Fibroblast of lung (primary cell): ENCODE measurements around the gene DPP10.

ENCODE experiments used
- EZH2 ChIP-seq: IDR thresholded peaks from 2 replicates; pipeline ENCODE4 v1.5.1; 2012; ENCODE audit warnings: low read length, control low read depth, mild to moderate bottlenecking; ENCODE audit errors: missing control alignments
- TF ChIP-seq, protein P1 (sequence below), 2 donors: IDR thresholded peaks in 1 of 2; conservative IDR thresholded peaks in 1 of 2; 1 replicate in 1 of 2; 2 replicates in 1 of 2; pipeline ENCODE4 v1.5.1; 2011 to 2012; ENCODE audit warnings: low read length in 2 of 2, control low read depth in 1 of 2, inconsistent platforms in 1 of 2, low read depth in 1 of 2, mild to moderate bottlenecking in 1 of 2

DNA sequence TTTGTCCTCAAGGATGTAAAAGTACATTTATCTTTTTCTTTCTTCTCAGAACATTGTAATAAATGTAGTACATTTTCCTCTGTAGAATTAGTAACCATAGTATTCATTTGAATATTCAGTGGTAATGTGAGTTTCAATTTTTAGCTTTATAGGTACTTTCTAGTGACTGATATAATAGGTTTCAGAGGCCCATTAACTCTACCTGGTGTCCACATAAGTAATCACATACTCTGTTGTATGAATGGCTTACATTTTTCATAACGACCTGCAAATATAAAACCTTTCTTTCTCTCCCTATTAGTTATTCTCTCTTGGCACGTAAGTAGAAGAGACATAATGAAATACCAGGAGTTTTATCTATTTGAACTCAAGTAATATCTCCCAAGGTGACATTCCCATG lies 1017.6 kb downstream of the DPP10 start:
- TF ChIP-seq, protein P1, sequence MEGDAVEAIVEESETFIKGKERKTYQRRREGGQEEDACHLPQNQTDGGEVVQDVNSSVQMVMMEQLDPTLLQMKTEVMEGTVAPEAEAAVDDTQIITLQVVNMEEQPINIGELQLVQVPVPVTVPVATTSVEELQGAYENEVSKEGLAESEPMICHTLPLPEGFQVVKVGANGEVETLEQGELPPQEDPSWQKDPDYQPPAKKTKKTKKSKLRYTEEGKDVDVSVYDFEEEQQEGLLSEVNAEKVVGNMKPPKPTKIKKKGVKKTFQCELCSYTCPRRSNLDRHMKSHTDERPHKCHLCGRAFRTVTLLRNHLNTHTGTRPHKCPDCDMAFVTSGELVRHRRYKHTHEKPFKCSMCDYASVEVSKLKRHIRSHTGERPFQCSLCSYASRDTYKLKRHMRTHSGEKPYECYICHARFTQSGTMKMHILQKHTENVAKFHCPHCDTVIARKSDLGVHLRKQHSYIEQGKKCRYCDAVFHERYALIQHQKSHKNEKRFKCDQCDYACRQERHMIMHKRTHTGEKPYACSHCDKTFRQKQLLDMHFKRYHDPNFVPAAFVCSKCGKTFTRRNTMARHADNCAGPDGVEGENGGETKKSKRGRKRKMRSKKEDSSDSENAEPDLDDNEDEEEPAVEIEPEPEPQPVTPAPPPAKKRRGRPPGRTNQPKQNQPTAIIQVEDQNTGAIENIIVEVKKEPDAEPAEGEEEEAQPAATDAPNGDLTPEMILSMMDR (conservative IDR thresholded peaks at IDR 0.05 in 1 of 2, IDR thresholded peaks at IDR 0.05 in 1 of 2; ENCODE audit: low read depth in 1 of 2, low read length in 2 of 2) = no peak
- TF ChIP-seq EZH2 = no peak
